K562 (cell line): ENCODE measurements around the gene SLC10A1. TPM values are rescaled to one million over a fixed set of nuclear protein-coding genes. Genes with fewer than 3 reads are reported as not detected.
A peak's percentile ranks its signal among the peaks of the same experiment; 100 is the strongest.

Source experiments
- ATAC-seq: fragments of 200-7000 bp; cut with Tn5 transposase; 3 replicates; pipeline ENCODE4 v1.9.1; 2020; ENCODE audit warnings: moderate library complexity
- BruUV-seq: library from RNA; stranded (reverse); fragments of 400-500 nt; replicated peaks from 2 replicates; lab custom pipeline; 2021; lab: Mats Ljungman, UMichigan
- CTCF ChIA-PET: fragments of 300-600 bp; formaldehyde crosslinking; extraction: SDS; loops from one replicate; lab custom pipeline; 2021; ENCODE audit warnings: low intra/inter-chr PET ratio; lab: Yijun Ruan, JAX
- POLR2A ChIA-PET: fragments of 300-600, 350-650 bp; sonication (Branson Sonifier 250); formaldehyde crosslinking; extraction: SDS; loops from one replicate; lab custom pipeline; 2021; ENCODE audit warnings: antibody characterized with exemption, inconsistent platforms; lab: Yijun Ruan, JAX
- DNase-seq, 4 experiments: peaks; one replicate each; pipeline versions ENCODE4 v3.0.0 to v3.0.0-alpha.2; 2011 to 2018; ENCODE audit warnings: low spot score in 3 of 4, mixed read lengths in 3 of 4; ENCODE audit errors: extremely low read depth in 1 of 4
- FAIRE-seq: peaks from 2 replicates; lab custom pipeline; 2011; peaks lifted over from hg19 to GRCh38; lab: Jason Lieb, UNC
- H2AFZ ChIP-seq: 2 replicates; pipeline ENCODE4 v1.6.0; 2011; ENCODE audit warnings: low read depth, low read length, control low read depth, inconsistent platforms
- H3K27ac ChIP-seq: fragments of 200-600 bp; 3 replicates; pipeline ENCODE4 v1.8.0; 2011; ENCODE audit warnings: low read depth, mild to moderate bottlenecking, control low read depth, inconsistent platforms, low read length, moderate library complexity, mixed read lengths; ENCODE audit errors: extremely low read depth
- H3K27me3 ChIP-seq, 2 experiments: fragments of 300-600 bp in 1 of 2; 2 replicates in 1 of 2; 3 replicates in 1 of 2; pipeline versions ENCODE4 v1.6.0 to v1.8.0; 2011; ENCODE audit warnings: inconsistent platforms in 2 of 2, low read length in 2 of 2, mild to moderate bottlenecking in 1 of 2, mixed read lengths in 1 of 2, moderate library complexity in 1 of 2; ENCODE audit not compliant: control insufficient read depth in 2 of 2, insufficient read depth in 2 of 2
- H3K36me3 ChIP-seq: fragments of 300-600 bp; 3 replicates; pipeline ENCODE4 v1.8.0; 2011; ENCODE audit warnings: mild to moderate bottlenecking, low read length, inconsistent platforms; ENCODE audit not compliant: control insufficient read depth, insufficient read depth
- H3K4me1 ChIP-seq, 2 experiments: fragments of 200-600 bp in 1 of 2; replicated peaks in 1 of 2; 2 replicates in 1 of 2; 3 replicates in 1 of 2; pipeline versions ENCODE4 v1.5.1 to v1.8.0; 2011; ENCODE audit warnings: inconsistent platforms in 2 of 2, low read length in 2 of 2, mild to moderate bottlenecking in 1 of 2, mixed read lengths in 1 of 2, moderate library complexity in 1 of 2; ENCODE audit not compliant: control insufficient read depth in 2 of 2, insufficient read depth in 2 of 2
- H3K4me2 ChIP-seq: 2 replicates; pipeline ENCODE4 v1.6.1; 2011; ENCODE audit warnings: low read length, control low read depth, inconsistent platforms, mixed read lengths; ENCODE audit not compliant: insufficient read depth
- H3K4me3 ChIP-seq: fragments of 200-600 bp; sonication (generic), shearing (Covaris generic); 2 replicates; pipeline ENCODE4 v1.5.1; 2016; ENCODE audit warnings: control low read depth, inconsistent platforms
- H3K79me2 ChIP-seq: fragments of 200-600 bp; 3 replicates; pipeline ENCODE4 v1.8.0; 2011; ENCODE audit warnings: low read length, inconsistent platforms; ENCODE audit not compliant: control insufficient read depth, insufficient read depth
- H3K9ac ChIP-seq, 2 experiments: 2 replicates each; pipeline versions ENCODE4 v1.6.0 to v1.6.1; 2011; ENCODE audit warnings: low read depth in 2 of 2, low read length in 2 of 2, control low read depth in 1 of 2, inconsistent platforms in 1 of 2, mild to moderate bottlenecking in 1 of 2, mixed read lengths in 1 of 2; ENCODE audit not compliant: insufficient read depth in 1 of 2
- H3K9me1 ChIP-seq: one replicate; pipeline ENCODE4 v1.6.0; 2011; ENCODE audit warnings: inconsistent platforms, mild to moderate bottlenecking, low read length, moderate library complexity; ENCODE audit not compliant: control insufficient read depth, insufficient read depth
- H3K9me3 ChIP-seq: replicated peaks from 2 replicates; pipeline ENCODE4 v1.5.1; 2011; ENCODE audit warnings: low read depth, low read length, inconsistent platforms; ENCODE audit not compliant: control insufficient read depth, insufficient read depth
- H4K20me1 ChIP-seq: replicated peaks from 2 replicates; pipeline ENCODE4 v1.6.1; 2011; ENCODE audit warnings: low read length, inconsistent platforms, mixed read lengths; ENCODE audit not compliant: control insufficient read depth, insufficient read depth
- HDAC3 ChIP-seq: fragments of 450-650 bp; IDR thresholded peaks from 2 replicates; pipeline ENCODE4 v1.6.1; 2018; ENCODE audit warnings: borderline replicate concordance, mild to moderate bottlenecking, moderate library complexity; ENCODE audit not compliant: partially characterized antibody
- SAFB2 ChIP-seq: fragments of 200-400 bp; formaldehyde crosslinking; IDR thresholded peaks from 2 replicates; pipeline ENCODE4 v1.6.1; 2018; ENCODE audit warnings: borderline replicate concordance, low read length, low read depth, moderate library complexity; ENCODE audit not compliant: severe bottlenecking
- TAF7 ChIP-seq: fragments of 450-650 bp; IDR thresholded peaks from 2 replicates; pipeline ENCODE4 v1.6.1; 2016; ENCODE audit warnings: missing genetic modification characterization, missing compliant biosample characterization
- ZNF785 ChIP-seq: fragments of 250-450 bp; sonication (Bioruptor Pico); IDR thresholded peaks from 2 replicates; pipeline ENCODE4 v1.4.0; 2020; ENCODE audit warnings: mild to moderate bottlenecking
- WGBS: fragments of 100-300 bp; shearing (Covaris generic); methylation state at CpG from one replicate; pipeline ENCODE4 v1.1.6; 2016; ENCODE audit warnings: low coverage, mixed read lengths; ENCODE audit not compliant: insufficient coverage; ENCODE audit errors: missing lambda C conversion rate; 5-methylcytosine and 5-hydroxymethylcytosine counted together
- in situ Hi-C: fragments of 300-500 bp; cut with MboI; formaldehyde crosslinking; loops from 4 replicates; pipeline ENCODE4 v1.15.0; 2018; ENCODE audit warnings: inconsistent platforms, mixed read lengths
- intact Hi-C: fragments of 100-400 bp; cut with micrococcal nuclease; formaldehyde crosslinking; loops from 2 replicates; pipeline ENCODE4 v1.14.2; 2022
- polyA plus RNA-seq, 8 experiments: library from polyadenylated mRNA; depleted of rRNA in 4 of 8; stranded (reverse) in 5 of 8; unstranded in 3 of 8; fragments of >200 nt; fragmentation: Nextera tagmentation in 2 of 8; fragmentation: Illumina TruSeq in 1 of 8; extraction: Ambion mirVana in 2 of 8; extraction: Trizol in 1 of 8; gene quantifications; 2 replicates each; pipeline versions ENCODE4 v1.2.1 to v1.2.3, GENCODE V29; 2011 to 2014; ENCODE audit warnings: inconsistent platforms in 1 of 8, missing spikeins in 1 of 8
- total RNA-seq, 7 experiments: library from RNA; depleted of rRNA in 6 of 7; stranded (reverse); fragments of >200 nt in 6 of 7; fragmentation: Illumina TruSeq in 2 of 7; extraction: Trizol in 2 of 7; gene quantifications; 2 replicates each; pipeline versions ENCODE4 v1.2.1 to v1.2.3, GENCODE V29; 2011 to 2021; ENCODE audit warnings: low replicate concordance in 1 of 7
- TF ChIP-seq, protein P1 (sequence below): fragments of 450-650 bp; IDR thresholded peaks from 2 replicates; pipeline ENCODE4 v1.6.1; 2018; ENCODE audit not compliant: partially characterized antibody

SLC10A1 gene
- total and polyA plus RNA-seq, 9 of the 15 experiments (the other 6 are each of a cell fraction or from before 2014, with no cell fraction given), result not detected

GRCh38 chr14:69760810-69761209, 36.2 kb downstream of the SLC10A1 start:
- Histone ChIP-seq H3K4me3 (no peak overlapping the region), H3K4me2 (no peak overlapping the region), H3K36me3 (no peaks in the 10 kb centered on the region), H3K27me3 (no peaks in the 10 kb centered on the region), H3K27ac (no peak overlapping the region), H3K9me1 (no peaks in the 10 kb centered on the region), H3K4me1 (peaks cover 4 to 13% of the 10 kb centered on the region in 2 experiments; a peak in 4 of 5 replicates), H2AFZ (peak overlapping the region; percentile 58), H3K9ac (no peak overlapping the region), H3K9me3 (0 out of 2 replicates have a peak, but pooled peaks cover 1% of the 10 kb centered on the region), H4K20me1 (no peaks in the 10 kb centered on the region), H3K79me2 (no peaks in the 10 kb centered on the region)
- intact Hi-C loops (no loop called here), in situ Hi-C loops (no loop called here)
- ChIA-PET POLR2A (interaction anchor here (0.7 kb wide), 2 partner anchors 15 to 407 kb away, joined by 3 read pairs; no protein-coding TSS in a partner anchor), CTCF (no interaction called here)
- TF ChIP-seq ZNF785 (CRISPR knock-in tag), result no peak
- no peak for TF ChIP-seq HDAC3
- TF ChIP-seq TAF7 (tag), result no peak
- no peak for FAIRE-seq
- ATAC-seq, result no peak
- no peak for DNase-seq
- BruUV-seq, result no TSS peak
- WGBS, result 36% methylated on average over 1 of the region's 1 CpG

DNA sequence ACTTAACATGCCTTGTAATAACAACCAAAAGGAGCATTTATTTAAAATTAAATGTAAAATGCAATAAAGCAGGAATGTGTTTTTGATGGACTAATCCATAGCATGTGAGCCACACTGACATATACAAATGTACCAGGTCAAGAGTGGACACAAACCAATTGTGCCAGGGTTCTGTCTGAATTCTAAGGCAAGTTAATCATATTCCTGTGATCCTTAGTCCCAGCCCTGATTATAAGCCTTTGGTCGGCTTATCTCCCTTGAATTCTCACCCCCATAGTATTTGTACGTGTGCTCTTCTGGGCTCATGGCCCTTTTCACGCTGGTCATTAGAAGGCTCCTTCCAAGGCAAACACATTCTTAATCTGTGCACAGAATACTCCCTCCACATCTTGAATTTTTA, 40.7 kb downstream of the SLC10A1 start:
- CTCF ChIA-PET, result no interaction called here
- no TSS peak for BruUV-seq

More for the DNA sequence above, 40.7 kb downstream of the SLC10A1 start:
- POLR2A ChIA-PET, result no interaction called here
- no peak for ATAC-seq
- no peak for FAIRE-seq
- no peak for TF ChIP-seq SAFB2
- TF ChIP-seq, protein P1, sequence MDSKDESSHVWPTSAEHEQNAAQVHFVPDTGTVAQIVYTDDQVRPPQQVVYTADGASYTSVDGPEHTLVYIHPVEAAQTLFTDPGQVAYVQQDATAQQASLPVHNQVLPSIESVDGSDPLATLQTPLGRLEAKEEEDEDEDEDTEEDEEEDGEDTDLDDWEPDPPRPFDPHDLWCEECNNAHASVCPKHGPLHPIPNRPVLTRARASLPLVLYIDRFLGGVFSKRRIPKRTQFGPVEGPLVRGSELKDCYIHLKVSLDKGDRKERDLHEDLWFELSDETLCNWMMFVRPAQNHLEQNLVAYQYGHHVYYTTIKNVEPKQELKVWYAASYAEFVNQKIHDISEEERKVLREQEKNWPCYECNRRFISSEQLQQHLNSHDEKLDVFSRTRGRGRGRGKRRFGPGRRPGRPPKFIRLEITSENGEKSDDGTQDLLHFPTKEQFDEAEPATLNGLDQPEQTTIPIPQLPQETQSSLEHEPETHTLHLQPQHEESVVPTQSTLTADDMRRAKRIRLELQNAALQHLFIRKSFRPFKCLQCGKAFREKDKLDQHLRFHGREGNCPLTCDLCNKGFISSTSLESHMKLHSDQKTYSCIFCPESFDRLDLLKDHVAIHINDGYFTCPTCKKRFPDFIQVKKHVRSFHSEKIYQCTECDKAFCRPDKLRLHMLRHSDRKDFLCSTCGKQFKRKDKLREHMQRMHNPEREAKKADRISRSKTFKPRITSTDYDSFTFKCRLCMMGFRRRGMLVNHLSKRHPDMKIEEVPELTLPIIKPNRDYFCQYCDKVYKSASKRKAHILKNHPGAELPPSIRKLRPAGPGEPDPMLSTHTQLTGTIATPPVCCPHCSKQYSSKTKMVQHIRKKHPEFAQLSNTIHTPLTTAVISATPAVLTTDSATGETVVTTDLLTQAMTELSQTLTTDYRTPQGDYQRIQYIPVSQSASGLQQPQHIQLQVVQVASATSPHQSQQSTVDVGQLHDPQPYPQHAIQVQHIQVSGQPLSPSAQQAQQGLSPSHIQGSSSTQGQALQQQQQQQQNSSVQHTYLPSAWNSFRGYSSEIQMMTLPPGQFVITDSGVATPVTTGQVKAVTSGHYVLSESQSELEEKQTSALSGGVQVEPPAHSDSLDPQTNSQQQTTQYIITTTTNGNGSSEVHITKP, result peak; percentile 71
- no peak overlapping the region for H3K4me2 ChIP-seq
- H3K79me2 ChIP-seq, result no peaks in the 10 kb centered on the region
- intact Hi-C loops, result no loop called here
- H2AFZ ChIP-seq, result peak overlapping the region; percentile 76
- H3K36me3 ChIP-seq, result no peaks in the 10 kb centered on the region
- no peak for DNase-seq
- peaks cover 4 to 22% of the 10 kb centered on the region in 2 experiments; a peak in 4 of 5 replicates for H3K4me1 ChIP-seq
- no peak overlapping the region for H3K9ac ChIP-seq
- in situ Hi-C loops, result no loop called here
- H4K20me1 ChIP-seq, result no peaks in the 10 kb centered on the region
- no peaks in the 10 kb centered on the region for H3K9me1 ChIP-seq
- H3K27me3 ChIP-seq, result no peaks in the 10 kb centered on the region
- 40% methylated on average over 3 of the region's 3 CpGs for WGBS
- H3K9me3 ChIP-seq, result no peaks in the 10 kb centered on the region
- H3K27ac ChIP-seq, result no peak overlapping the region
- H3K4me3 ChIP-seq, result no peak overlapping the region
